Endothelial cell of umbilical vein (primary cell): ENCODE measurements around the gene CNEP1R1.

ENCODE experiments used
- CTCF ChIP-seq, 2 donors: IDR thresholded peaks; 1 replicate in 1 of 2; 2 replicates in 1 of 2; pipeline ENCODE4 v1.5.1; 2011; ENCODE audit warnings: low read length in 2 of 2, mild to moderate bottlenecking in 2 of 2, moderate library complexity in 2 of 2, control low read depth in 1 of 2, inconsistent platforms in 1 of 2, low read depth in 1 of 2; ENCODE audit not compliant: insufficient read depth in 1 of 2; ENCODE audit errors: extremely low read depth in 1 of 2
- FOS ChIP-seq: IDR thresholded peaks from 2 replicates; pipeline ENCODE4 v1.6.1; 2011; ENCODE audit warnings: mild to moderate bottlenecking, low read length, moderate library complexity, borderline replicate concordance; ENCODE audit not compliant: insufficient read depth
- JUN ChIP-seq: IDR thresholded peaks from 2 replicates; pipeline ENCODE4 v1.6.1; 2011; ENCODE audit warnings: borderline replicate concordance, low read depth; ENCODE audit not compliant: insufficient read length, insufficient read depth
- POLR2A ChIP-seq: IDR thresholded peaks from 2 replicates; pipeline ENCODE4 v1.6.1; 2012; ENCODE audit warnings: low read depth, mild to moderate bottlenecking, control low read depth, low read length

GRCh38 chr16:50083996-50084395 lies 59.0 kb downstream of the CNEP1R1 start:
- TF ChIP-seq POLR2A: no peak
- no peak for TF ChIP-seq CTCF (IDR thresholded peaks at IDR 0.05; ENCODE audit: extremely low read depth in 1 of 2, insufficient read depth in 1 of 2, low read depth in 1 of 2, low read length in 2 of 2)
- TF ChIP-seq FOS: no peak
- TF ChIP-seq JUN: no peak
